GM21529 (cell line): Measurements from ENCODE around the gene SNF8.
"Not testable (repeated sequence)": the region's sequence is repeated elsewhere in the genome, so short reads cannot be mapped to it uniquely, and the experiment has no call there.

ENCODE experiments used
- ATAC-seq: cut with Tn5 transposase; IDR thresholded peaks from one replicate; pipeline ENCODE4 v1.9.1; 2021; ENCODE audit not compliant: unreplicated experiment

The SNF8 gene, protein sequence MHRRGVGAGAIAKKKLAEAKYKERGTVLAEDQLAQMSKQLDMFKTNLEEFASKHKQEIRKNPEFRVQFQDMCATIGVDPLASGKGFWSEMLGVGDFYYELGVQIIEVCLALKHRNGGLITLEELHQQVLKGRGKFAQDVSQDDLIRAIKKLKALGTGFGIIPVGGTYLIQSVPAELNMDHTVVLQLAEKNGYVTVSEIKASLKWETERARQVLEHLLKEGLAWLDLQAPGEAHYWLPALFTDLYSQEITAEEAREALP

DNA sequence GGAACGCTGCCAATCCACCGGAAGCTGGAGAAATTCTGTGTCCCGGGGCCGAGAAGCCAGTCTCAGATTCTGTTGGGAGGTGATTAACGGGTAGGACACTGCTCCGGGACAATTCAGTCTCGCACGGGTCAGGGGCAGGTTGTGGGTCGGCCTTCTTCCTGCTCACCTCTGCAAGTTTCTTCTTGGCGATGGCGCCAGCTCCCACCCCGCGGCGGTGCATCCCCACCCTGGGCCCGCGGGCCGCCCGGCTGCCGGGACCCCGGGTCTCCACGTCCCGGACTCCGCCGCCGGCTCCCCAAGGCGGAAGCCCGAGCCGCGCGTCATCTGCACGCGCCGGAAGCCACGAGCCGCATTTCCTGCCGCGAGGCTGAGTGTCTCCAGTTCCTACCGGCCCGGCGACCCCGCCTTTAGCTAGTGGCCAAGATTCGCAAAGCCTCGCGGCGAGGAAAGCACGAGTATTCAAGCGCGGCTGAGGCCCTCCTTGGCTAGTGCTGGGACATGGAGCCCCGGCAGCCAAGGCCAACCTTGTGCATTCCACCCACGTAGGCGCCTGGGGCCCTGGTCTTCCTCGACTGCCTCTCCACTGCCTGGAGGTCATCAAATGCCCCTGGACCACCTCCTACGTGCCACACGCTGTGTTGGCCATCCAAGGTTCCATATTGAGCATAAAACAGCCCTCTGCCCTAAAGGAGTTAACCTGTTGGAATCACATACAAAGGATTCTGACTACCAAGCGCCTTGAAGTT lies at the start of gene SNF8:
Gene SNF8 (minus strand): TSS at position 328 of the 746 bp plus-strand sequence. CDS start 108 bp downstream, at position 220.
- ATAC-seq: peak; percentile 78

DNA sequence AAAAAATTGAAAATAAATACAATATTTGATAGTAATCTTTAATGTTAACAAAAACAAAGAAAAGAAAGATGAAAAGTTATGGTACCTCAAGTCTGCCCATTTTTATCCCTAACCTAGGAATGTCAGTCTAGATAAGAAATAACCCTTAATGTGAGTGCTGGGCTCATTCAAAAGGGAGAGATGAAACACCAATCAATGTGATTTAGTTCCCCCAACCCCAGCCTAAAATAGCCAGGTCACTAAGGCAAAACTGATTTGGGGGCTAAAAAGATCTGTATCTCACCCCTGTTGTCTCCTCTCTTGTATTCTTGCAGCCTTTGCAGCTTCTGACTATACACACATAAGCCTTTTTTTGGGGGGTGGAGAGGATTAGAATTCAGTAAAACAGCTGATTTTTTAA lies 49.3 kb upstream of the SNF8 start:
- no peak for ATAC-seq

DNA sequence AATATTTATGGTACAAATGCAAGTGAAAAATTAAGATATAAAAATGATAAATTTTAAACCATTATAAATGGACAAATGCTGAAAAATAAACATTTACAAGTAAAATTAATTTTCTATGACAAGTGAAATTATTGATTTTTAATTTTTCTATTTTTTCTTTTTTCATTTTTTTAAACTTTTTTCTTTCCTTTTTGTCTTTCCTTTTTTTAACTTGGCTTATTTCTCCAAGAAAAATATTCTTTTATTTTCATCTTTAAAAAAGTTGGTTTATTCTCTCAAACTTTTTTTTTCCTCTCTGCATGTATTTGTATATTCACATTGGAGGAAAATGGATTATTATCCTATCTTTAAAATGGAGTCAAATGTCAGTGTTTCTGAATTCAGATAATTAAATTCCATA lies 48.7 kb upstream of the SNF8 start:
- ATAC-seq: no peak

DNA sequence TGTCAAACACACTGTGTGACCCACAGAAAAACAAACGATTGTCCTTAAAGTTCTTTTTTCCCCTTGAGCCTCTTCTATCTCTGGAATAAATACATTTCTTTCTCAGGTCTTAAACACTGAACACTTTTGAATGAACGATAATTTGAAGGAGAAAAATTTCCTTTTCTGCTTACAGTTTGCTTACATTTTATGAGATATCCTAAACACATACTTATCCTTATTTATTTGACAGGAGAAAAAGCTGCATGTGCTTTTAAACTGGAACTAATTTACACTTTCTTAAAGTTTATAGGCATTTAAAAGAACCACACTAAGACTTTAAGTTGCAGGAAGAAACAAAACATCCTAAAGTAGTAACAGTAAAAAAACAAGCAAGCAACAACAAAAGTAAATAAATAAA lies 47.8 kb upstream of the SNF8 start:
- no peak for ATAC-seq

DNA sequence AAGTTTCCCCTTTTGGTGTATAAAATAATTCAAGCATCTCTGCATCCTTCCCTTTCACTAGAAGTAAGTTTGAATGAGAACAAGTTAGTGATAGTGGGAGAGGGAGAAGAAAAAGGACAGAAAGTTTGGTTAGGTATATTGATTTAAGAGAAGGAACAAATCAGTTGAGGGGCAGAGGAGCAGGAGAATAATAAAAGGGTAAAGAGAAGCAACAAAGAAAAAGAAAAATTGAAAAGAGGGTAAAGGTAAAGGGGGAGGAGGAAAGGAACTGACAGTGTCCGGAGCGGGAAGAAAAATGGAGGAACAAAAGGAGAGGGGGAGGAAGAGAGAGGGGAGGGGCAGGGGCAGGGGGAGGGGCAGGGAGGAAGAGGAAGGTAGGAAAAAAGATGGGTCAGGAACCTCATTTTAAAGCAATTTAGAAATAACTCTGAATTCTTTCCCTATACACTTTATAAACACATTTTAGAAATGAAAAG lies 46.3 kb upstream of the SNF8 start:
- no peak for ATAC-seq

DNA sequence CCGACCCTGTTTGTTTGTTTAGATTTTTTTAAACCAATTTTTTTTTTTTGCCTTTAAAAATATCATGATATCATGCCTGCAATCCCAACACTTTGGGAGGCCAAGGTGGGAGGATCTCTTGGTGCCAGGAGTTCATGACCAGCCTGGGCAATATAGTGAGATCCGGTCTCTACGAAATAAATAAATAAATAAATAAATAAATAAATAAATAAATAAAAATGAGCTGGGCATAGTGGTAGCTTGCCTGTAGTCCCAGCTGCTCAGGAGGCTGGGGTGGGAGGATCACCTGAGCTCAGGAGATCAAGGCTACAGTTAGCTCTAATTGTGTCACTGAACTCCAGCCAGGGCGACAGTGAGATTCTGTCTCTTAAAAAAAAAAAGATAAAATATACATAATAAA lies 44.5 kb upstream of the SNF8 start:
- no peak for ATAC-seq

DNA sequence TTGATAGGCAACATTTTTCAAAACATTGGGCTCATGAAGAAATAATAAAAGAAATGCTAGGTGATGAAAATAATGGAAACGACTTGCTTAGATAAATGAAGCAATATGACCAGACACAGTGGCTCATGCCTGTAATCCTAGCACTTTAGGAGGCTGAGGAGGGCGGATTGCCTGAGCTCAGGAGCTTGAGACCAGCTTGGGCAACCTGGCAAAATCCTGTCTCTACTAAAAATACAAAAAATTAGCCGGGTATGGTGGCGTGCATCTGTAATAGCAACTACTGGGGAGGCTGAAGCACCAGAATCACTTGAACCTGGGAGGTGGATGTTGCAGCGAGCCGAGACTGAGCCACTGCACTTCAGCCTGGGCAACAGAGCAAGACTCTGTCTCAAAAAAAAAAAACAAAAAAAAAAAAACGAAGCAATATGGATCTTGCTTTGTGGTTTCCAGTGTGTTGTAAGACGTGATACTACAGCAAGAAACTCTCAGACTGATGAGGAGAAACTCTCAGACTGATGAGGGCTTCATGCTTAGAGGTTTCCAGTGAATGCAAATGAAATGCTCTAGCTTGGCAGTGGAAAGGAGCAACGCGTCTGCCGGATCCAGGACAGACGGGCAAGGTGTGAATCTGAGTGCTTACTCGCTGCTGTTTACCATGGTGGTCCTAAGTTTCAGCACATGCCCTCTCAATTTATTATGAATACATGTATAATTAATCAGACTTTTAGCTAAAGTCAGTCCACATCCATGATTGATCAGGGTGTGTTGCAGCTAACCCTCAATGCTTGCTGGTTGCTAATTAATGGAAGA lies 41.0 kb upstream of the SNF8 start:
- ATAC-seq: no peak

DNA sequence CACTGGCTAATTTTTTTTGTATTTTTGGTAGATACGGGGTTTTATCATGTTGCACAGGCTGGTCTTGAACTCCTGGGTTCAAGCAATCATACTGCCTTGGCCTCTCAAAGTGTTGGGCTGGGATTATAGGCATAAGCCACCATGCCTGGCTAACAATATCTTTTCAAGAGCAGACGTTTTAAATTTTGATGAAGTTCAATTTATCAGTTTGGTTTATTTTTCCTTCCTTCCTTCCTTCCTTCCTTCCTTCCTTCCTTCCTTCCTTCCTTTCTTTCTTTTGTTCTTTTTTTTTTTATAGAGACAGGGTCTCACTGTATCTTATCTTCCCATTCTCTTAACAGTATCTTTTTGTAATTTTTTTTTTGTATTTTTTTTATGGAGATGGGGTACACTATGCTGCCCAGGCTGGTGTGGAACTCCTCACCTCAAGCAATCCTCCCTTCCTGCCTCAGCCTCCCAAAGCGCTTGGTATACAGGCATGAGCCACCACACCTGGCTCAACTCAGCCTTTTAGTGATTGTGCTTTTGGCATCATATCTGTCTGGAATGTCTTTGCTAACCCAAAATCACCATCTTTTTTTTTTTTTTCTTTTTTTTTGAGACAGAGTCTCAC lies 37.4 kb upstream of the SNF8 start:
- no peak for ATAC-seq

DNA sequence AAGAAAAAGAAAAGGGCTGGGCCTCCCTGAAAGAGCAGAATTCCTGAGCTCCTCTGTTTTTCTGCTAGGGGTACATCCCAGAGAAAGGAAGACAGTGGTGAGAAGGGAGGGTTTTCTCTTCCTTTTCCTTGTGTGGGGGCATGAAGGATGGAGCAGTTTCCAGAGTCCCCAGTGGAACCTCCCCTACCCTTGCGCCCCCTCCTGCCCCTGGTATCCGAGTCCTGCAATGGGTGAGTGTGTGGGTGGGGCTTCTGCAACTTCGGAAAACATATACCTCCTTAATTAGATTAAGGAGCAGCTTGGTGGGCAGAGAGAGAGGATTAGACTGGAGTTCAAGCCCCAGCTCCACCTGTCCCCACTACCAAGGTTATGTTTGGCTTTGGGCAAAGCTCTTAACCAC lies 29.2 kb upstream of the SNF8 start:
- ATAC-seq: no peak

DNA sequence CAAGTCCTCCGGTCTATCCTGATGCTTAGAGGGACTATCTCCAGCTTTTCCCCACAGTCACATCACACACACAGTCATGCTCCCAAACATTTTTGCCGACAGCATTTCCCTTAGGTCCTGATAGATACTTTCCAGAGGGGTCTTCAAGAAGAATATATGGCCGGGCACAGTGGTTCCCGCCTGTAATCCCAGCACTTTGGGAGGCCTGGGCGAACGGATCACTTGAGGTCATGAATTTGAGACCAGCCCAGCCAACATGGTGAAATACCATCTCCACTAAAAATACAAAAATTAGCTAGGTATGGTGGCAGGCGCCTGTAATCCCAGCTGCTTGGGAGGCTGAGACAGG lies 28.1 kb upstream of the SNF8 start:
- ATAC-seq: no peak

DNA sequence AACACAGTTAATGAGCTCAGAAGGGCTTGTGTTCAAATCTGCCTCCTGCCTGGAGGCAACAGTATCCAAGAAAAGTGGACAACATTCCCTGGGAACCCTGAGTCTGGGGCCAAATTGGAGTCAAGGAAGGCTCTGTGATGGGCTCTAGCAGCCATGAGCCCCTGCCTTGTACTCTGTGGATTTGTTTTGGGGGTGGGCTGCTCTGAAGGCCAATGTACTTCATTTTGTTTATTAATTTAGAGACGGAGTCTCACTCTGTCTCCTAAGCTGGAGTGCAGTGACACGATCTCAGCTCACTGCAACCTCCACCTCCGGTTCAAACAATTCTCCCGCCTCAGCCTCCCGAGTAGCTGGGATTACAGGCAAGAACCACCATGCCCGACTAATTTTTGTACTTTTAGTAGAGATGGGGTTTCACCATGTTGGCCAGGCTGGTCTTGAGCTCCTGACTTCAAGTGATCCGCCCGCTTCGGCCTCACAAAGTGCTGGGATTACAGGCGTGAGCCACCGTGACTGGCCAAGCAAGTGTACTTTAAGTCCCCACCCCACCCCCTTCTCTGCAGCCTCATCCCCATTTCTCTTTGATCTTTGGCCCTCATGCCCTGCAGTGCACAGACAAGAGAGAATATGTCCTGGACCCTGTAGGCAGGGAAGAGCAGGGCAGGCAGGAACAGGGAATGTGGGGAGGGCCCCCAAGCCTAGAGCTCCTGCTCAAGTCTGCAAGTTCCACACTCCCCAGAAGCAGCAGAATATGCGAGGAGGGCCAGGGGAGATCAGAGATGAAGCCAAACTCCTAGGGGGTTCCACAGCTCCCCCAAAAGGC lies 26.4 kb upstream of the SNF8 start:
- ATAC-seq: no peak

DNA sequence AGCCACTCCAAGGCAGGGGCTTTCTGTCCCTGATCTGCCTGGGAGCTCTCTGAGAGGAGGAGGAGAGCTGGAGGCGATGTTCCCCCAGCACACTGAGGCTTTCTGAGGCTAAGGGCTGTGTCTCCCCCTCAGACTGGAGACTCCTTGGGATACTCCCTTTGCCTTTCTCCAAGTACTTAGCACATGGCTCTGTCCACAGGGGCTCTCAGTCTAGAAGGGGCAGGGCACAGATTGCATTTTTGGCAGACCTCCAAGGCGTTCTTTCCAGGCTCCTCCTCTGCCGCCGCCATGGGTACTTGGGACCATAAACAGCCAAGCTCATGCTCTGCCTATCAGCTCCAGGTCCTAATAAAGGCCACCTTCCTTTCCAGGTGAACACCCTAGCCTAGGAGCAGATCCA lies 25.6 kb upstream of the SNF8 start:
- no peak for ATAC-seq

DNA sequence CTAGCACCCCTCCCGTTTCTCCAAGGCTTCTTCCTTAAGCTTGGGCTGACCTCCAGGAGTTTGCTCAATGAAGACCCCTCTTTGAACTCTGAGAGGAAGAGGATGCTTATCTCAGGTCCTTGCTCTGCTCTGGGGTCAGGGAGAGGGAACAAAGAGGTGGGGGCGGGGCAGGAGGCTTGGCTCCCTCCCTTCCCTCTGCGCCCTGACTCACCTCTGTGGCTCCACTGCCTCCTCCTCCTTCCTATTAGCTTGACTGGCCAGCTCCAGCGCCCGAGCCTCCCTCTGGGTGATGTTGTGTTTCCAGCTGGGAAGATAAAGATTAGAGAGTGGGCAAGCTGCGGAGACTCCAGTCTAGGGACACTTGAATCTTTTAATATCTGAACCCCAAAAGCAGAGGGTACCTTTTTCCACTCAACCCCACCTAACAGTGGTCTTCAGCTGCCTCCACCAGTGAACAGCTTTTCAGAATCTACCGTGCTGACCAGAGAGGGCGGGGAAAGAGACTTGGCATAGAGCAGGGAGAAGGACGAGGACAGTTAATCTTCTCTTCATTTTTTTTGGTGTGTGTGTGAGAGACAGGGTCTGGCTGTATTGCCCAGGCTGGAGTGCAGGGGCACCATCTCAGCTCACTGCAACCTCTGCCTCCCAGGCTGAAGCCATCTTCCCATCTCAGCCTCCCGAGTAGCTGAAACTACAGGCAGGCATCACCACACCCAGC lies 17.0 kb upstream of the SNF8 start:
- ATAC-seq: no peak

DNA sequence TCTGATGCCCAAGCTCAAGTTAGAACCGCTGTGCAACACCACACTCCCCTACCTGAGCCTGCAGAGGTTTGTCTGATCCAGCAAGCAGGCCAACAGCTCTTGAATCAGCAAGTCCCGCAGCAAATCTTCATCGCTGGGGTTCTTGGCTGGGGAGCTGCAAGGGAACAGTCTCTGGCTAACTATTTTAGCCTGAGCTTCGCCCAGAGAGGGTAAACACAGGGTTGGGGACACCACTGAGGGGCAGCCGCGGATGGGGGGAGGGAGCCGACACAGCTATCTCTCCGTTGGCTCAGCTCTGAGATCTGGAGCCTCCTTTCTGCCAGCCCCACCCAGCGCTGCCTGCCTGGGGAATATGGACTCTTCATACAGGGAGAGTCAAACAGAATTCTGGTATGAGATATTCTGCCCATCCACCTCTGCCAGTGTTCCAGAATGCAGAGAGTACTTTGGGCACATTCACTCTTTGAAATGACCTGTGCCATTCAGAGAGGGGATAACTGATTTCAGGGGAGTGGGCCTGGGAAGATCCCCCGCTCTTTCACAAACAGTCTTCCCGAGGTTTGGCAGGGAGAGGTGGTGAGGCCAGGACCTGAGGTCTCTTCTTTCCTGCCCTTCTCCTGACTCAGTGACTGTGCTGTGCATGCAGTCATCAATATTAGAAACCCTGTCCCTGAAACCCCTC lies 16.3 kb upstream of the SNF8 start:
- no peak for ATAC-seq

DNA sequence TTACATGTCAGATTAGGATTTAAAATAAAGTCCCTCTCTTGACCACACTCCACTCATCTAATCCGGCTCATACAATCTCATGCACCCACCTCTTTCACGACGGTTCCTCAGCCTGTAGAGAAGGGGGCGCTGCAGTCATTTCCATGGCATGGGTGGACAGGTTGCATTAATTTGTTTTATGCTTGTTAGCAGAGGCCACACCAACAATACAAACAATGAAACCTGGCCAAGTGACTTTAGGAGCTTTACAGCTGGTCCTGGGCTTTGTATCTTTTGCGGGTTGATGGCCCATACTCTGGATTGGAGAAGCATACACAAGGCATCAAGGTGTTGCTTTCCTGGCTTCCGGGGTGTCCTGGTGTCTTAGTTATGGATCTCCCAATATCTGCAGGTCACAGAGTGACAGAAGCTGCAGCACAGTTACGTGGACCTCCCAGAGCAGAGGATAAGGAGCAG lies 9.7 kb upstream of the SNF8 start:
- ATAC-seq: no peak

DNA sequence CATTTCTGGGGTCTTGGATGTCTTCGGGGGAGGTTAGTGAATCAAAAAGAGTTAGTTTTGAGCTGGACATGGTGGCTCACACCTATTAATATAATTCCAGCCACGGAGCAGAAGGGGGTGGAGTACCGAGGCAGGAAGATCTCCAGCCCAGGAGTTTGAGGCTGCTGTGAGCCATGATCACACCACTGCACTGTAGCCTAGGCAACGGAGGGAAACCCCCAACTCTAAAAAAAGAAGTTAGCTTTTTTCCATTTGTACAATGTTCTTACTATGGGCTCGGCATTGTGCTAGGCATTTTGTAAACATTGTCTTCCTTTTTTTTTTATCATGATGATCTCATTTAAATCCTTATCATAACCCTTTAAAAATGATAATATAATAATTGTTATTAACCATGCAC lies 8.3 kb upstream of the SNF8 start:
- ATAC-seq: no peak

DNA sequence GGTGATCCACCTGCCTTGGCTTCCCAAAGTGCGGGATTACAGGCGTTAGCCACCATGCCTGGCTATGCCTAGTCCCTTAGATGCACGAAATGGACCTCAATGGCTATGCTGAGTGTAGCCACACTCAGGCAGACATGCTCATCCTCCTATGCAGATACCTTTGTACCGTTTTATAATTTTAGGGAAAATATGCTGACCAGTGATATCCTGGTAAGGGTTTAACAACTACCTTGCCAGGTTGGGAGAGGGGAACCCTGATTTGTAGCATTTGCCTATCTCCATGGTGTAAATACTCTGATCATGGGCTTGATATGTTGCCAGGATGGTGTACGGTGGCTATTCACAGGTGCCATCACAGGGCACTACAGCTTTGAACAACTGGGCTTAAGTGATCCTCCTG lies 6.9 kb upstream of the SNF8 start:
- ATAC-seq: no peak

DNA sequence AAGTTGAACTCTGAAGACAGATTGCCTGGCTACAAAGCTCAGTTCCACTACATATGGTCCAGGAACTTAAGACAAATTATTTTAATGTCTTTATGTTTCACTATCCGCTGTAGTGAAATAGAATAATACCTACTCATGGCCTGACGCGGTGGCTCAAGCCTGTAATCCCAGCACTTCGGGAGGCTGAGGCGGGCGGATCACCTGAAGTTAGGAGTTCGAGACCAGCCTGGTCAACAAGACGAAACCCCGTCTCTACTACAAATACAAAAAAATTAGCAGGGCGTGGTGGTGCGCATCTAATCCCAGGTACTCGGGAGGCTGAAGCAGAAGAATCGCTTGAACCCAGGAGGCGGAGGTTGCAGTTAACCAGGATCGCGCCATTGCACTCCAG lies 614 bp upstream of the SNF8 start:
- not testable (repeated sequence) for ATAC-seq

DNA sequence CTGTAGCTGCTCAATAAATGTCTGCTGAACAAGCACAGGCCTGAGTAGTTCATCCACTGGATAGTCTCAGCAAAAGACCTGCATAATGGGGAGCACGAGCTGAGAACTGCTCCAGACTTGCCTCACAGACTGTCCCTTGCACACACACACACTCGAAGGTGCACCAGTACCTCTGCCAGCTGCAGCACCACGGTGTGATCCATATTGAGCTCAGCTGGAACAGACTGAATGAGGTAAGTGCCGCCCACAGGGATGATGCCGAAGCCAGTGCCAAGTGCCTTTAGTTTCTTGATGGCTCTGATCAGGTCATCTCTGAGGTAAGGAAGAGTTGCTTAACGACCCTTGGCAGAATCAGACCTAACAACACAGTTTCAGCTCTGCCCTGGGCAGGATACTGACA lies 11.6 kb downstream of the SNF8 start:
- no peak for ATAC-seq
